Melanocyte of skin (primary cell): ENCODE results near the gene CDC37L1. TPM values are rescaled to one million over a fixed set of nuclear protein-coding genes. Genes with fewer than 3 reads are reported as not detected.

Experiments used
- total RNA-seq, 2 donors: library from RNA; depleted of rRNA; stranded (reverse); fragments of >200 nt; gene quantifications; 2 replicates each; pipeline ENCODE4 v1.2.3, GENCODE V29; 2012

CDC37L1 gene
- total RNA-seq, result 10 to 100 TPM; 11.7 to 12.7 TPM

GRCh38 chr9:4679268-4680172 lies at the start of gene CDC37L1:
CDC37L1 (plus strand) TSS chr9:4679569; CDS start chr9:4679768, 199 bp downstream.

GRCh38 chr9:4662108-4662988 lies 17.0 kb upstream of the CDC37L1 start, which contains the start of gene PLPP6:
PLPP6 (plus strand) TSS chr9:4662294; CDS start chr9:4662376, 82 bp downstream.

GRCh38 chr9:4666042-4666699 lies 13.2 kb upstream of the CDC37L1 start, which contains the start of gene SPATA6L:
SPATA6L (minus strand) TSS chr9:4666480; CDS start chr9:4666250, 230 bp downstream.

GRCh38 chr9:4740638-4741364 lies 61.4 kb downstream of the CDC37L1 start, which contains the start of gene AK3:
AK3 (minus strand) TSS chr9:4741202; CDS start chr9:4741087, 115 bp downstream.

Other genes starting within 250 kb of the CDC37L1 start
- 1 to 10 TPM; 1.7 TPM for gene SLC1A1, start 189.1 kb upstream of the CDC37L1 start, total RNA-seq
- gene PLPP6, start 17.3 kb upstream of the CDC37L1 start, total RNA-seq, result 1 to 10 TPM; 6.3 to 9.3 TPM
- under 1 TPM; under 0.01 to 0.34 TPM for gene SPATA6L, start 13.1 kb upstream of the CDC37L1 start, total RNA-seq
- 10 to 100 TPM; 24.3 to 41.3 TPM for gene AK3, start 61.6 kb downstream of the CDC37L1 start, total RNA-seq
- gene RCL1, start 113.4 kb downstream of the CDC37L1 start, total RNA-seq, result 10 to 100 TPM in 1 of 2 donors, 1 to 10 TPM in 1; 8.3 to 11.7 TPM